ENCODE data around the gene STK38.

DNA sequence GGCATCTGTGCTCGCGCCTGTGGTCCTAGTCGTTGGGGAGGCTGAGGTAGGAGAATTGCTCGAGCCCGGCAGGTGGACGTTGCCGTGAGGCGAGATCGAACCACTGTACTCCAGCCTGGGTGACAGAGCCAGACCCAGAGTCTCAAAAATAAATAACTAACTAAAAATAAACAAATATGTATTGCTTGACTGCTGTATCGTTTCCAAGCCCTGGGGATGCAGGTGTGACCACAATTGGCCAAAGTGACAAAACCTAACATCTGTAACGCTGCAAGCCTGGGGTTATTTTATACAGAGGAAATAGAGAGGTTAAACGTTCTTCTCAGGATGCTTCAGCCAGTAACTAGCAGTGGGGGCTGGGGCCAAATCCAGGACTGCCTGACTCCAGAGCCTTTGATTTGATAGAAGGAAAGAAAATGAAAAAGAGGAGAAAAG, 45.0 kb upstream of the STK38 start:
- TF ChIP-seq, protein P1, sequence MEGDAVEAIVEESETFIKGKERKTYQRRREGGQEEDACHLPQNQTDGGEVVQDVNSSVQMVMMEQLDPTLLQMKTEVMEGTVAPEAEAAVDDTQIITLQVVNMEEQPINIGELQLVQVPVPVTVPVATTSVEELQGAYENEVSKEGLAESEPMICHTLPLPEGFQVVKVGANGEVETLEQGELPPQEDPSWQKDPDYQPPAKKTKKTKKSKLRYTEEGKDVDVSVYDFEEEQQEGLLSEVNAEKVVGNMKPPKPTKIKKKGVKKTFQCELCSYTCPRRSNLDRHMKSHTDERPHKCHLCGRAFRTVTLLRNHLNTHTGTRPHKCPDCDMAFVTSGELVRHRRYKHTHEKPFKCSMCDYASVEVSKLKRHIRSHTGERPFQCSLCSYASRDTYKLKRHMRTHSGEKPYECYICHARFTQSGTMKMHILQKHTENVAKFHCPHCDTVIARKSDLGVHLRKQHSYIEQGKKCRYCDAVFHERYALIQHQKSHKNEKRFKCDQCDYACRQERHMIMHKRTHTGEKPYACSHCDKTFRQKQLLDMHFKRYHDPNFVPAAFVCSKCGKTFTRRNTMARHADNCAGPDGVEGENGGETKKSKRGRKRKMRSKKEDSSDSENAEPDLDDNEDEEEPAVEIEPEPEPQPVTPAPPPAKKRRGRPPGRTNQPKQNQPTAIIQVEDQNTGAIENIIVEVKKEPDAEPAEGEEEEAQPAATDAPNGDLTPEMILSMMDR (IDR thresholded peaks at IDR 0.05) = no peak
- no peak for TF ChIP-seq POLR2AphosphoS5 (IDR thresholded peaks at IDR 0.05; ENCODE audit: insufficient read depth in 1 of 2, low read depth in 1 of 2)
- no peak for TF ChIP-seq POLR2A (IDR thresholded peaks at IDR 0.05)

Data from vagina (tissue), 2 donors.